ENCODE data around the gene ANKRD31. TPM values are rescaled to one million over a fixed set of nuclear protein-coding genes. Genes with fewer than 3 reads are reported as not detected.

Gene ANKRD31
- total RNA-seq, 1 donor from 2014 or later, result 0.07 TPM

- Histone ChIP-seq H4K20me1 (ENCODE audit: insufficient read depth, low read length) (no peaks in the 10 kb centered on the region), H3K4me1 (ENCODE audit: insufficient read depth, low read length) (peaks cover 4% of the 10 kb centered on the region), H3K27me3 (ENCODE audit: insufficient read depth, low read length) (no peaks in the 10 kb centered on the region), H3K79me2 (ENCODE audit: insufficient read depth, low read length) (no peaks in the 10 kb centered on the region), H3K9me3 (ENCODE audit: insufficient read depth, low read depth, low read length) (no peaks in the 10 kb centered on the region), H3K9ac (ENCODE audit: low read length) (no peak overlapping the region), H2AFZ (ENCODE audit: low read depth, low read length) (no peak overlapping the region), H3K4me2 (ENCODE audit: low read length) (no peak overlapping the region), H3K27ac (ENCODE audit: low read depth, low read length) (no peak overlapping the region), H3K36me3 (ENCODE audit: insufficient read depth, low read length) (no peaks in the 10 kb centered on the region), H3K4me3 (ENCODE audit: insufficient read depth, low read depth, low read length) (no peak overlapping the region)
- DNase-seq (ENCODE audit: low read depth) (no peak), FAIRE-seq (no peak)
- Mint-ChIP-seq H3K27me3 (ENCODE audit: low read depth, unreplicated experiment) (no peaks in the 10 kb centered on the region), H3K4me1 (ENCODE audit: low read depth, unreplicated experiment) (peaks cover 17% of the 10 kb centered on the region), H3K36me3 (ENCODE audit: low read depth, unreplicated experiment) (no peaks in the 10 kb centered on the region), H3K4me3 (ENCODE audit: unreplicated experiment) (no peak overlapping the region), H3K9me3 (ENCODE audit: unreplicated experiment) (peaks cover 8% of the 10 kb centered on the region), H3K27ac (ENCODE audit: unreplicated experiment) (no peak overlapping the region)
- no peak for TF ChIP-seq CTCF (IDR thresholded peaks at IDR 0.05; ENCODE audit: insufficient read depth, low read depth, low read length)
- TF ChIP-seq EZH2 (IDR thresholded peaks at IDR 0.05; ENCODE audit: insufficient read depth, low read length), result no peak
Observed at GRCh38 chr5:75277463-75277862, 40.8 kb upstream of the ANKRD31 start.

- H3K4me3 Mint-ChIP-seq (ENCODE audit: unreplicated experiment), result no peak overlapping the region
Observed at GRCh38 chr5:75275756-75276155, 39.1 kb upstream of the ANKRD31 start.

More at GRCh38 chr5:75275756-75276155, 39.1 kb upstream of the ANKRD31 start:
- H3K79me2 ChIP-seq (ENCODE audit: insufficient read depth, low read length), result no peaks in the 10 kb centered on the region
- no peak overlapping the region for H3K27ac ChIP-seq (ENCODE audit: low read depth, low read length)
- no peaks in the 10 kb centered on the region for H3K36me3 ChIP-seq (ENCODE audit: insufficient read depth, low read length)
- no peak overlapping the region for H3K4me2 ChIP-seq (ENCODE audit: low read length)
- H2AFZ ChIP-seq (ENCODE audit: low read depth, low read length), result no peak overlapping the region
- TF ChIP-seq CTCF (IDR thresholded peaks at IDR 0.05; ENCODE audit: insufficient read depth, low read depth, low read length) (no peak), EZH2 (IDR thresholded peaks at IDR 0.05; ENCODE audit: insufficient read depth, low read length) (no peak)
- Mint-ChIP-seq H3K36me3 (ENCODE audit: low read depth, unreplicated experiment) (no peaks in the 10 kb centered on the region), H3K4me1 (ENCODE audit: low read depth, unreplicated experiment) (peaks cover 8% of the 10 kb centered on the region), H3K9me3 (ENCODE audit: unreplicated experiment) (peaks cover 8% of the 10 kb centered on the region), H3K27ac (ENCODE audit: unreplicated experiment) (no peak overlapping the region), H3K27me3 (ENCODE audit: low read depth, unreplicated experiment) (no peaks in the 10 kb centered on the region)
- H3K9ac ChIP-seq (ENCODE audit: low read length), result no peak overlapping the region
- FAIRE-seq, result no peak
- H3K4me1 ChIP-seq (ENCODE audit: insufficient read depth, low read length), result no peaks in the 10 kb centered on the region
- H3K9me3 ChIP-seq (ENCODE audit: insufficient read depth, low read depth, low read length), result no peaks in the 10 kb centered on the region
- no peaks in the 10 kb centered on the region for H4K20me1 ChIP-seq (ENCODE audit: insufficient read depth, low read length)
- H3K27me3 ChIP-seq (ENCODE audit: insufficient read depth, low read length), result no peaks in the 10 kb centered on the region
- H3K4me3 ChIP-seq (ENCODE audit: insufficient read depth, low read depth, low read length), result no peak overlapping the region
- DNase-seq (ENCODE audit: low read depth), result no peak

Data from astrocyte (in vitro differentiated cells and primary cell).